ENCODE data around the gene GET3. TPM values are rescaled to one million over a fixed set of nuclear protein-coding genes. Genes with fewer than 3 reads are reported as not detected.
A peak's percentile ranks its signal among the peaks of the same experiment; 100 is the strongest.

The GET3 gene
- total and polyA plus RNA-seq, 2 of the 13 experiments (the other 11 are each of a cell fraction or from before 2014, with no cell fraction given): 57.7 to 59.4 TPM

- TF ChIP-seq, protein P1, sequence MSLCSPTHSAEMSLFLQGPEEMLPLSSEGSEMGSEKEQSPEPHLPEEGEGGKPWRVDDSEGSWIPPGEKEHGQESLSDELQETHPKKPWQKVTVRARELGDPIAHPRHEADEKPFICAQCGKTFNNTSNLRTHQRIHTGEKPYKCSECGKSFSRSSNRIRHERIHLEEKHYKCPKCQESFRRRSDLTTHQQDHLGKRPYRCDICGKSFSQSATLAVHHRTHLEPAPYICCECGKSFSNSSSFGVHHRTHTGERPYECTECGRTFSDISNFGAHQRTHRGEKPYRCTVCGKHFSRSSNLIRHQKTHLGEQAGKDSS (CRISPR knock-in tag; IDR thresholded peaks at IDR 0.05; ENCODE audit: borderline replicate concordance, low read depth): no peak
- no peak for TF ChIP-seq LRRFIP1 (CRISPR knock-in tag; conservative IDR thresholded peaks at IDR 0.05)
- no peak for TF ChIP-seq CENPBD1 (CRISPR knock-in tag; IDR thresholded peaks at IDR 0.05; ENCODE audit: borderline replicate concordance, low read depth)
- TF ChIP-seq HINFP (CRISPR knock-in tag; IDR thresholded peaks at IDR 0.05; ENCODE audit: low read depth): no peak
- peak; percentile 62; the same call in 1 of the 2 replicates for TF ChIP-seq ZBTB44 (CRISPR knock-in tag; IDR thresholded peaks at IDR 0.05)
- no peak for TF ChIP-seq POLR2AphosphoS5 (IDR thresholded peaks at IDR 0.05; ENCODE audit: low read depth, low read length)
- no peak for TF ChIP-seq ZNF33A (CRISPR knock-in tag; IDR thresholded peaks at IDR 0.05; ENCODE audit: borderline replicate concordance)
- no peak for TF ChIP-seq CBX5 (CRISPR knock-in tag; IDR thresholded peaks at IDR 0.05; ENCODE audit: borderline replicate concordance)
- peak; percentile 91 for TF ChIP-seq HDAC1 (CRISPR knock-in tag; IDR thresholded peaks at IDR 0.05)
- TF ChIP-seq CSRNP2 (CRISPR knock-in tag; conservative IDR thresholded peaks at IDR 0.05; ENCODE audit: low read depth): no peak
- peak; percentile 28 for TF ChIP-seq U2AF1 (optimal IDR thresholded peaks at IDR 0.05; ENCODE audit: low read depth, low read length)
- TF ChIP-seq SUZ12 (IDR thresholded peaks at IDR 0.05; ENCODE audit: low read depth, low read length): no peak
- TF ChIP-seq, protein P2, sequence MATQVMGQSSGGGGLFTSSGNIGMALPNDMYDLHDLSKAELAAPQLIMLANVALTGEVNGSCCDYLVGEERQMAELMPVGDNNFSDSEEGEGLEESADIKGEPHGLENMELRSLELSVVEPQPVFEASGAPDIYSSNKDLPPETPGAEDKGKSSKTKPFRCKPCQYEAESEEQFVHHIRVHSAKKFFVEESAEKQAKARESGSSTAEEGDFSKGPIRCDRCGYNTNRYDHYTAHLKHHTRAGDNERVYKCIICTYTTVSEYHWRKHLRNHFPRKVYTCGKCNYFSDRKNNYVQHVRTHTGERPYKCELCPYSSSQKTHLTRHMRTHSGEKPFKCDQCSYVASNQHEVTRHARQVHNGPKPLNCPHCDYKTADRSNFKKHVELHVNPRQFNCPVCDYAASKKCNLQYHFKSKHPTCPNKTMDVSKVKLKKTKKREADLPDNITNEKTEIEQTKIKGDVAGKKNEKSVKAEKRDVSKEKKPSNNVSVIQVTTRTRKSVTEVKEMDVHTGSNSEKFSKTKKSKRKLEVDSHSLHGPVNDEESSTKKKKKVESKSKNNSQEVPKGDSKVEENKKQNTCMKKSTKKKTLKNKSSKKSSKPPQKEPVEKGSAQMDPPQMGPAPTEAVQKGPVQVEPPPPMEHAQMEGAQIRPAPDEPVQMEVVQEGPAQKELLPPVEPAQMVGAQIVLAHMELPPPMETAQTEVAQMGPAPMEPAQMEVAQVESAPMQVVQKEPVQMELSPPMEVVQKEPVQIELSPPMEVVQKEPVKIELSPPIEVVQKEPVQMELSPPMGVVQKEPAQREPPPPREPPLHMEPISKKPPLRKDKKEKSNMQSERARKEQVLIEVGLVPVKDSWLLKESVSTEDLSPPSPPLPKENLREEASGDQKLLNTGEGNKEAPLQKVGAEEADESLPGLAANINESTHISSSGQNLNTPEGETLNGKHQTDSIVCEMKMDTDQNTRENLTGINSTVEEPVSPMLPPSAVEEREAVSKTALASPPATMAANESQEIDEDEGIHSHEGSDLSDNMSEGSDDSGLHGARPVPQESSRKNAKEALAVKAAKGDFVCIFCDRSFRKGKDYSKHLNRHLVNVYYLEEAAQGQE (IDR thresholded peaks at IDR 0.05; ENCODE audit: borderline replicate concordance in 1 of 2, low read depth in 1 of 2, low read length in 2 of 2): no peak
These were observed 56.2 kb downstream of the GET3 start (continued) for GRCh38 chr19:12793290-12794195.

Measured in HepG2 (cell line).